Measurements from ENCODE around the gene VWA5B2. TPM values are rescaled to one million over a fixed set of nuclear protein-coding genes. Genes with fewer than 3 reads are reported as not detected.

VWA5B2 gene
- total and polyA plus RNA-seq, 2 of the 4 experiments (the other 2 are of a cell fraction) = not detected

DNA sequence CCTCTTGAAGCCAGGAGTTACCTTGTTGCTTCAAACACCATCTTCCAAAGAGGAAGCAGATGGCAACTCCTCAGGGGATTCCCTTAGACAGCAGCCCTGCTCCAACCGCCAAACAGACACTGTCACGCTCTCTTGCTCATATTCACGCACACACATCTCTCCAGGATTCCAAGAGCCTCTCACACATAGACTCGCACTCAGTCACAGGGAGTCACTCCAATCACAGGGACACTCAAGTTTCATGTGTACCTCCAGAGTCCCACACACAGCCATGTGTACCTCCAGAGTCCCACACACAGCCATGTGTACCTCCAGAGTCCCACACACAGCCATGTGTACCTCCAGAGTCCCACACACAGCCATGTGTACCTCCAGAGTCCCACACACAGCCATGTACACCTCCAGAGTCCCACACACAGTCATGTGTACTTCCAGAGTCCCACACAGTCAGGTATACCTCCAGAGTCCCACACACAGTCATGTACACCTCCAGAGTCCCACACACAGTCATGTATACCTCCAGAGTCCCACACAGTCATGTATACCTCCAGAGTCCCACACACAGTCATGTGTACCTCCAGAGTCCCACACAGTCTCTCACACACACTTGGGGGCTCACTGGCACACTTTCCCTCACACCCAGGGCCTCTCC lies 6.1 kb downstream of the VWA5B2 start:
- H2AK5ac ChIP-seq (ENCODE audit: low read depth, low read length) = no peak overlapping the region
- H3K27me3 ChIP-seq (ENCODE audit: control insufficient read depth, insufficient read depth, low read length) = peaks cover 41% of the 10 kb centered on the region
- ChIA-PET POLR2A (ENCODE audit: unreplicated experiment) (no interaction called here), CTCF (no interaction called here)
- no peak overlapping the region for H4K91ac ChIP-seq (ENCODE audit: insufficient read depth, low read depth, low read length)
- H3K4me2 ChIP-seq (ENCODE audit: low read depth, low read length) = no peak overlapping the region
- H2AFZ ChIP-seq (replicated peaks; ENCODE audit: low read length, poor library complexity) = no peak overlapping the region
- no peak for DNase-seq
- 0 out of 2 replicates have a peak, but pooled peaks cover 3% of the 10 kb centered on the region for H3K9me1 ChIP-seq (ENCODE audit: insufficient read depth, low read length)
- TF ChIP-seq CEBPB (IDR thresholded peaks at IDR 0.05; ENCODE audit: low read depth, low read length) (no peak), SMC3 (IDR thresholded peaks at IDR 0.05; ENCODE audit: low read depth, low read length) (no peak), RCOR1 (IDR thresholded peaks at IDR 0.05; ENCODE audit: insufficient replicate concordance, low read length) (no peak), MAZ (IDR thresholded peaks at IDR 0.05; ENCODE audit: borderline replicate concordance, low read depth, low read length) (no peak), FOS (IDR thresholded peaks at IDR 0.05; ENCODE audit: low read depth, low read length) (no peak), RFX5 (IDR thresholded peaks at IDR 0.05; ENCODE audit: low read depth, low read length) (no peak), MAFK (IDR thresholded peaks at IDR 0.05; ENCODE audit: low read depth, low read length) (no peak), NFE2L2 (IDR thresholded peaks at IDR 0.05; ENCODE audit: low read depth, low read length) (no peak), RAD21 (IDR thresholded peaks at IDR 0.05; ENCODE audit: low read length) (no peak), MXI1 (IDR thresholded peaks at IDR 0.05; ENCODE audit: borderline replicate concordance, low read depth, low read length) (no peak)
- TF ChIP-seq, protein P1, sequence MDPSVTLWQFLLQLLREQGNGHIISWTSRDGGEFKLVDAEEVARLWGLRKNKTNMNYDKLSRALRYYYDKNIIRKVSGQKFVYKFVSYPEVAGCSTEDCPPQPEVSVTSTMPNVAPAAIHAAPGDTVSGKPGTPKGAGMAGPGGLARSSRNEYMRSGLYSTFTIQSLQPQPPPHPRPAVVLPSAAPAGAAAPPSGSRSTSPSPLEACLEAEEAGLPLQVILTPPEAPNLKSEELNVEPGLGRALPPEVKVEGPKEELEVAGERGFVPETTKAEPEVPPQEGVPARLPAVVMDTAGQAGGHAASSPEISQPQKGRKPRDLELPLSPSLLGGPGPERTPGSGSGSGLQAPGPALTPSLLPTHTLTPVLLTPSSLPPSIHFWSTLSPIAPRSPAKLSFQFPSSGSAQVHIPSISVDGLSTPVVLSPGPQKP (IDR thresholded peaks at IDR 0.05; ENCODE audit: borderline replicate concordance, low read depth, low read length) = no peak
- TF ChIP-seq, protein P2, sequence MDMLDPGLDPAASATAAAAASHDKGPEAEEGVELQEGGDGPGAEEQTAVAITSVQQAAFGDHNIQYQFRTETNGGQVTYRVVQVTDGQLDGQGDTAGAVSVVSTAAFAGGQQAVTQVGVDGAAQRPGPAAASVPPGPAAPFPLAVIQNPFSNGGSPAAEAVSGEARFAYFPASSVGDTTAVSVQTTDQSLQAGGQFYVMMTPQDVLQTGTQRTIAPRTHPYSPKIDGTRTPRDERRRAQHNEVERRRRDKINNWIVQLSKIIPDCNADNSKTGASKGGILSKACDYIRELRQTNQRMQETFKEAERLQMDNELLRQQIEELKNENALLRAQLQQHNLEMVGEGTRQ (IDR thresholded peaks at IDR 0.05; ENCODE audit: low read depth, low read length) = no peak
- TF ChIP-seq, protein P3, sequence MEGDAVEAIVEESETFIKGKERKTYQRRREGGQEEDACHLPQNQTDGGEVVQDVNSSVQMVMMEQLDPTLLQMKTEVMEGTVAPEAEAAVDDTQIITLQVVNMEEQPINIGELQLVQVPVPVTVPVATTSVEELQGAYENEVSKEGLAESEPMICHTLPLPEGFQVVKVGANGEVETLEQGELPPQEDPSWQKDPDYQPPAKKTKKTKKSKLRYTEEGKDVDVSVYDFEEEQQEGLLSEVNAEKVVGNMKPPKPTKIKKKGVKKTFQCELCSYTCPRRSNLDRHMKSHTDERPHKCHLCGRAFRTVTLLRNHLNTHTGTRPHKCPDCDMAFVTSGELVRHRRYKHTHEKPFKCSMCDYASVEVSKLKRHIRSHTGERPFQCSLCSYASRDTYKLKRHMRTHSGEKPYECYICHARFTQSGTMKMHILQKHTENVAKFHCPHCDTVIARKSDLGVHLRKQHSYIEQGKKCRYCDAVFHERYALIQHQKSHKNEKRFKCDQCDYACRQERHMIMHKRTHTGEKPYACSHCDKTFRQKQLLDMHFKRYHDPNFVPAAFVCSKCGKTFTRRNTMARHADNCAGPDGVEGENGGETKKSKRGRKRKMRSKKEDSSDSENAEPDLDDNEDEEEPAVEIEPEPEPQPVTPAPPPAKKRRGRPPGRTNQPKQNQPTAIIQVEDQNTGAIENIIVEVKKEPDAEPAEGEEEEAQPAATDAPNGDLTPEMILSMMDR (conservative IDR thresholded peaks at IDR 0.05; ENCODE audit: low read depth, low read length) = no peak
- H3K79me1 ChIP-seq (ENCODE audit: low read depth in 1 of 2, low read length in 2 of 2) = no peaks in the 10 kb centered on the region
- intact Hi-C loops (cut with micrococcal nuclease) = no loop called here
- H3K9me3 ChIP-seq (ENCODE audit: control insufficient read depth, insufficient read depth, low read length) = no peaks in the 10 kb centered on the region
- no peak overlapping the region for H3K18ac ChIP-seq (ENCODE audit: low read depth, low read length)
- H3K9ac ChIP-seq (ENCODE audit: low read depth, low read length) = no peak overlapping the region
- no peak overlapping the region for H3K14ac ChIP-seq (replicated peaks; ENCODE audit: low read depth, low read length)
- no peak overlapping the region for H3K4me3 ChIP-seq (ENCODE audit: insufficient read depth, low read depth, low read length)
- no peaks in the 10 kb centered on the region for H3K4me1 ChIP-seq (ENCODE audit: control insufficient read depth, insufficient read depth, low read length)
- no peak overlapping the region for H3K23ac ChIP-seq (ENCODE audit: low read depth, low read length)
- H2BK5ac ChIP-seq (ENCODE audit: low read depth, low read length, poor library complexity, severe bottlenecking) = no peak overlapping the region
- no peak overlapping the region for H3K4ac ChIP-seq (ENCODE audit: low read depth, low read length)
- BruUV-seq (replicated peaks) = no TSS peak
- no peak overlapping the region for H4K8ac ChIP-seq (ENCODE audit: low read depth in 2 of 2, low read length in 2 of 2)
- no peak overlapping the region for H3K27ac ChIP-seq (ENCODE audit: insufficient read depth, low read length)
- peaks cover 2% of the 10 kb centered on the region; the same call in 1 of the 2 replicates for H4K20me1 ChIP-seq (ENCODE audit: insufficient read depth, low read length)
- H3K36me3 ChIP-seq (ENCODE audit: control insufficient read depth, insufficient read depth, low read length) = no peaks in the 10 kb centered on the region
- WGBS, 2 experiments (ENCODE audit: extremely low coverage in 2 of 2, insufficient read length in 1 of 2) = 77% methylated on average over 3 of the region's 4 CpGs; no CpG with 5 or more reads in 1 of the 2 experiments
- no peak overlapping the region for H3K56ac ChIP-seq (ENCODE audit: extremely low read depth, insufficient read depth, low read length)
- ATAC-seq (ENCODE audit: low read depth) = no peak
- H2BK15ac ChIP-seq (ENCODE audit: low read depth, low read length) = no peak overlapping the region
- H2BK120ac ChIP-seq (ENCODE audit: low read depth, low read length) = no peak overlapping the region
- dilution Hi-C loops (cut with HindIII; ENCODE audit: low sequenced_read_pairs, unreplicated experiment) = no loop called here
- no peak overlapping the region for H2AK9ac ChIP-seq (replicated peaks; ENCODE audit: low read depth, low read length, poor library complexity)
- H4K5ac ChIP-seq (ENCODE audit: low read depth, low read length) = no peak overlapping the region
- in situ Hi-C loops (cut with MboI; ENCODE audit: low sequenced_read_pairs) = no loop called here
- H2BK20ac ChIP-seq (ENCODE audit: low read depth, low read length) = no peak overlapping the region
